ENCODE results near the gene ITIH5. TPM values are rescaled to one million over a fixed set of nuclear protein-coding genes. Genes with fewer than 3 reads are reported as not detected.

The ITIH5 gene
- total RNA-seq, 1 donor from 2014 or later = 11.1 TPM

DNA sequence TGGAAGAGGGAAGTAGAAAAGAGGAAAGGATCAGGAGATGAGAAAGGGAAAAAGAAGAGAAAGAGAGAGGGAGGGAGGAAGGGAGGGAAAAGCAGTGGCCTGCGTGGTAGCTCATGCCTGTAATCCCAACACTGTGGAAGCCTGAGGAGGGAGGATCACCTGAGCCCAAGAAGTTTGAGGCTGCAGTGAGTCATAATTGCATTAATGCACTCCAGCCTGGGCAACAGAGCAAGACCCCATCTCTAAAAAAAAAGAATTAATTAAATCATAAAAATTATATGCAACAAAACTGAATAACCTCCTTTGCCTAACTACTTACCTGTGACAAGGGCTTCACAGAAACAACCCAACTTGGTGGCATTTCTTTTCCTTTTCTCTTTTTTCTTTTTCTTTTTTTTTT is 148.1 kb downstream of the ITIH5 start:
- no peak for DNase-seq (ENCODE audit: low read depth)

- DNase-seq (ENCODE audit: low read depth) = no peak
Measured at GRCh38 chr10:7515439-7515838, 151.3 kb downstream of the ITIH5 start.

DNA sequence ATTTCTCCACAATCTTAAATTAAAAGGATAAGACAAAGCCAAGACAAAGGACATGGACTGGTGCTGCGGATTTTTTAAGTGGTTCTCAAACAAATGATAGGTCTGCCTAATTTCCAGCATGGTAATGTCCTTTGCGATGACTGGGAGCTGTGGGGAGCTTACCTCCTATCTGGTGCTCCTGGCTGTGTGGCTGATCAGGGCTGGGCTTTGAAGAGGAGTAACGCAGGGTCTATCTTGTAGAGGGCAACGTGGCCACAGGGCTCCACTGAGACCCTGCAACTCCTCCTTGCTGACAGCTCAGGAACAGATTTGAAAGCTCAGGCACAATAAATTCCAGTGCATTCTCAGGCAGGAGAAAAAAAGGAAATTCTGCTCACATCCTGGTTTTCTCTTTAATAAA is 152.8 kb downstream of the ITIH5 start:
- DNase-seq (ENCODE audit: low read depth) = no peak

GRCh38 chr10:7513455-7513854 is 153.3 kb downstream of the ITIH5 start:
- no peak for DNase-seq (ENCODE audit: low read depth)

DNA sequence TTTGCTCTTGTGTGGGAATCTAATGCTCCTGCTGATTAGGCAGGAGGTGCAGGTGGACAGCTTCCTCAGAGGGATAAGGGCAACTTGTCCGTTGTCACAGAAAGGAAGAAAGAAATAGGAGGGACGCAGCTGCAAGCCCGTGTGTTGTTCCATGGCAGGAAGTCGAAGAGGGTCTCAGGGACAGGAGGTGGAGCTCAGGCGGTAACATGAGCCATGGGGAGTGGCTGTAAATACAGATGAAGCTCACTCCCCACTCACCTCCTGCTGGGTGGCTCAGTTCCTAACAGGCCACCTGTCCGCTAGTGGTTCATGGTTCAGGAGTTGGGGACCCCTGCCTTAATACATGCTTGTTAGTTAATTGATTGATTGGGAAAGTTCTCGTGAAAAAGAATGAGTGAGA is 154.3 kb downstream of the ITIH5 start:
- no peak for DNase-seq (ENCODE audit: low read depth)

GRCh38 chr10:7511612-7512011 is 155.2 kb downstream of the ITIH5 start:
- no peak for DNase-seq (ENCODE audit: low read depth)

Other genes with a start within 250 kb of the ITIH5 start
- 0.10 and 1.2 TPM in 2 replicates for gene ITIH2, start 36.4 kb upstream of the ITIH5 start, total RNA-seq
- 7.1 and 7.6 TPM in 2 replicates for gene KIN, start 121.0 kb upstream of the ITIH5 start, total RNA-seq
- gene ATP5F1C, start 121.2 kb upstream of the ITIH5 start, total RNA-seq = 410 and 438 TPM in 2 replicates
- 0.52 and 2.5 TPM in 2 replicates for gene TAF3, start 151.5 kb upstream of the ITIH5 start, total RNA-seq